ENCODE results near the gene RIOK2. TPM values are rescaled to one million over a fixed set of nuclear protein-coding genes. Genes with fewer than 3 reads are reported as not detected.

The RIOK2 gene
- polyA plus RNA-seq, 3 donors = 4.8 to 16.4 (median 12.7) TPM

GRCh38 chr5:97120195-97120594 is 62.9 kb downstream of the RIOK2 start:
- no peaks in the 10 kb centered on the region for H3K36me3 ChIP-seq (replicated peaks in 1 of 2; ENCODE audit: control insufficient read depth in 1 of 2, insufficient read depth in 2 of 2, low read length in 2 of 2)
- Mint-ChIP-seq H3K36me3 (no peaks in the 10 kb centered on the region), H3K4me1 (peaks cover 16% of the 10 kb centered on the region), H3K9me3 (peaks cover 0 to 3% (median 0%) of the 10 kb centered on the region in 7 donors), H3K27me3 (ENCODE audit: low read depth in 3 of 3) (peaks cover 0 to 2% (median 2%) of the 10 kb centered on the region in 3 donors), H3K27ac (no peak overlapping the region), H3K4me3 (no peak overlapping the region)
- DNase-seq = no peak
- no peak overlapping the region for H3K27ac ChIP-seq (ENCODE audit: low read depth in 1 of 2, low read length in 2 of 2)
- H3K4me3 ChIP-seq (replicated peaks in 1 of 3; ENCODE audit: low read depth in 2 of 3, low read length in 3 of 3) = no peak overlapping the region
- peaks cover 9 to 12% of the 10 kb centered on the region in 2 donors for H3K4me1 ChIP-seq (ENCODE audit: control insufficient read depth in 1 of 2, insufficient read depth in 2 of 2, low read length in 2 of 2)
- no CpG with 5 or more reads among the region's 2 CpGs for WGBS (ENCODE audit: insufficient coverage)
- no peak overlapping the region for H3K9ac ChIP-seq (ENCODE audit: insufficient read depth, low read length, poor library complexity, severe bottlenecking)
- no peak overlapping the region for H3K4me2 ChIP-seq (replicated peaks; ENCODE audit: extremely low read depth, low read length, poor library complexity, severe bottlenecking)
- intact Hi-C loops (cut with micrococcal nuclease) = no loop called here
- no peaks in the 10 kb centered on the region for H4K20me1 ChIP-seq (ENCODE audit: insufficient read depth, low read length)
- no peak overlapping the region for H2AFZ ChIP-seq (ENCODE audit: insufficient read depth, low read depth, low read length, poor library complexity, severe bottlenecking)
- no peaks in the 10 kb centered on the region for H3K79me2 ChIP-seq (ENCODE audit: insufficient read depth, low read length)
- no peak for TF ChIP-seq CTCF (IDR thresholded peaks at IDR 0.05)
- H3K9me3 ChIP-seq (replicated peaks in 1 of 2; ENCODE audit: control insufficient read depth in 1 of 2, insufficient read depth in 1 of 2, low read length in 2 of 2) = no peaks in the 10 kb centered on the region
- no peaks in the 10 kb centered on the region for H3K27me3 ChIP-seq (ENCODE audit: control insufficient read depth in 2 of 2, insufficient read depth in 2 of 2, low read length in 2 of 2)

GRCh38 chr5:97119007-97119390 is 64.0 kb downstream of the RIOK2 start:
- Mint-ChIP-seq H3K4me3 (no peak overlapping the region), H3K27ac (peak overlapping the region in 2 of 7 donors; percentile 24 to 77), H3K9me3 (peaks cover 0 to 3% (median 0%) of the 10 kb centered on the region in 7 donors), H3K4me1 (peaks cover 16% of the 10 kb centered on the region), H3K36me3 (no peaks in the 10 kb centered on the region), H3K27me3 (ENCODE audit: low read depth in 3 of 3) (peaks cover 0 to 2% (median 2%) of the 10 kb centered on the region in 3 donors)
- TF ChIP-seq CTCF (IDR thresholded peaks at IDR 0.05) = no peak
- intact Hi-C loops (cut with micrococcal nuclease) = no loop called here
- peaks cover 9 to 12% of the 10 kb centered on the region in 2 donors for H3K4me1 ChIP-seq (ENCODE audit: control insufficient read depth in 1 of 2, insufficient read depth in 2 of 2, low read length in 2 of 2)
- no peaks in the 10 kb centered on the region for H3K36me3 ChIP-seq (replicated peaks in 1 of 2; ENCODE audit: control insufficient read depth in 1 of 2, insufficient read depth in 2 of 2, low read length in 2 of 2)
- no peak overlapping the region for H3K9ac ChIP-seq (ENCODE audit: insufficient read depth, low read length, poor library complexity, severe bottlenecking)
- no peaks in the 10 kb centered on the region for H3K9me3 ChIP-seq (replicated peaks in 1 of 2; ENCODE audit: control insufficient read depth in 1 of 2, insufficient read depth in 1 of 2, low read length in 2 of 2)
- no peak overlapping the region for H3K4me3 ChIP-seq (replicated peaks in 1 of 3; ENCODE audit: low read depth in 2 of 3, low read length in 3 of 3)
- no peaks in the 10 kb centered on the region for H4K20me1 ChIP-seq (ENCODE audit: insufficient read depth, low read length)
- H3K4me2 ChIP-seq (replicated peaks; ENCODE audit: extremely low read depth, low read length, poor library complexity, severe bottlenecking) = no peak overlapping the region
- peak overlapping the region in 1 of 2 donors; percentile 54 for H3K27ac ChIP-seq (ENCODE audit: low read depth in 1 of 2, low read length in 2 of 2)
- no peak overlapping the region for H2AFZ ChIP-seq (ENCODE audit: insufficient read depth, low read depth, low read length, poor library complexity, severe bottlenecking)
- no peaks in the 10 kb centered on the region for H3K79me2 ChIP-seq (ENCODE audit: insufficient read depth, low read length)
- DNase-seq = no peak
- no peaks in the 10 kb centered on the region for H3K27me3 ChIP-seq (ENCODE audit: control insufficient read depth in 2 of 2, insufficient read depth in 2 of 2, low read length in 2 of 2)
- 100% methylated on average over 1 of the region's 2 CpGs for WGBS (ENCODE audit: insufficient coverage)

Data from CD14-positive monocyte (primary cell).